Smooth muscle cell (in vitro differentiated cells): ENCODE data around the gene QKI. TPM values are rescaled to one million over a fixed set of nuclear protein-coding genes. Genes with fewer than 3 reads are reported as not detected.
"Not testable (repeated sequence)": the region's sequence is repeated elsewhere in the genome, so short reads cannot be mapped to it uniquely, and the experiment has no call there.

Experiments used
- DNase-seq: peaks from one replicate; lab custom pipeline; 2025; ENCODE audit not compliant: unreplicated experiment; lab: John Stamatoyannopoulos, UW
- H2AFZ ChIP-seq: fragments of 200-600 bp; sonication (generic); 2 replicates; pipeline ENCODE4 v1.6.0; 2016; ENCODE audit warnings: antibody characterized with exemption, low read depth, mild to moderate bottlenecking
- H3F3A ChIP-seq: fragments of 200-600 bp; sonication (generic); 2 replicates; pipeline ENCODE4 v1.6.0; 2017; ENCODE audit warnings: antibody characterized with exemption, low read depth
- H3K27ac ChIP-seq: fragments of 200-600 bp; sonication (generic); 2 replicates; pipeline ENCODE4 v1.5.1; 2016; ENCODE audit warnings: low read depth, mild to moderate bottlenecking
- H3K27me3 ChIP-seq: fragments of 200-600 bp; sonication (generic); 2 replicates; pipeline ENCODE4 v1.6.1; 2016; ENCODE audit warnings: low read depth, mild to moderate bottlenecking
- H3K36me3 ChIP-seq: fragments of 200-600 bp; sonication (generic); 2 replicates; pipeline ENCODE4 v1.5.1; 2016; ENCODE audit warnings: low read depth
- H3K4me1 ChIP-seq: fragments of 200-600 bp; sonication (generic); 2 replicates; pipeline ENCODE4 v1.5.1; 2016; ENCODE audit warnings: low read depth
- H3K4me2 ChIP-seq: fragments of 200-600 bp; sonication (generic); 2 replicates; pipeline ENCODE4 v1.6.0; 2016; ENCODE audit warnings: mild to moderate bottlenecking
- H3K4me3 ChIP-seq: fragments of 200-600 bp; sonication (generic); 2 replicates; pipeline ENCODE4 v1.5.1; 2016; ENCODE audit warnings: mild to moderate bottlenecking
- H3K79me2 ChIP-seq: fragments of 200-600 bp; sonication (generic); 2 replicates; pipeline ENCODE4 v1.6.0; 2016; ENCODE audit warnings: low read depth, mild to moderate bottlenecking
- H3K9ac ChIP-seq: fragments of 200-600 bp; sonication (generic); 2 replicates; pipeline ENCODE4 v1.6.0; 2016; ENCODE audit warnings: low read depth
- H3K9me3 ChIP-seq: fragments of 200-600 bp; sonication (generic); replicated peaks from 2 replicates; pipeline ENCODE4 v1.5.1; 2016; ENCODE audit warnings: low read depth
- H4K20me1 ChIP-seq: fragments of 200-600 bp; sonication (generic); 2 replicates; pipeline ENCODE4 v1.6.0; 2016; ENCODE audit warnings: low read depth
- CTCF ChIP-seq: fragments of 200-600 bp; sonication (generic); IDR thresholded peaks from 2 replicates; pipeline ENCODE4 v1.5.1; 2017; ENCODE audit warnings: borderline replicate concordance, mild to moderate bottlenecking, antibody characterized with exemption; ENCODE audit not compliant: insufficient read depth, poor library complexity, severe bottlenecking
- WGBS: methylation state at CpG from one replicate; pipeline ENCODE4 v1.1.7; 2016; ENCODE audit warnings: low lambda C conversion rate; 5-methylcytosine and 5-hydroxymethylcytosine counted together
- polyA plus RNA-seq: library from polyadenylated mRNA; unstranded; fragments of >200 nt; fragmentation: Nextera tagmentation; extraction: Ambion mirVana; gene quantifications from 2 replicates; pipeline ENCODE4 v1.2.1, GENCODE V29; 2016
- total RNA-seq: library from RNA; depleted of rRNA; stranded (reverse); fragments of >200 nt; gene quantifications from 2 replicates; pipeline ENCODE4 v1.2.3, GENCODE V29; 2014

QKI gene
- total and polyA plus RNA-seq, 2 experiments from 2014 or later: 65.1 to 162 TPM

GRCh38 chr6:163383912-163384311 is 30.6 kb upstream of the QKI start:
- no peak for TF ChIP-seq CTCF
- DNase-seq: no peak
- H3K4me1 ChIP-seq: no peaks in the 10 kb centered on the region
- no peaks in the 10 kb centered on the region for H3K36me3 ChIP-seq
- no peaks in the 10 kb centered on the region for H3K79me2 ChIP-seq
- no peak overlapping the region for H3K27ac ChIP-seq
- H3K4me2 ChIP-seq: no peak overlapping the region
- no peak overlapping the region for H3K9ac ChIP-seq
- H2AFZ ChIP-seq: no peak overlapping the region
- no peaks in the 10 kb centered on the region for H3K27me3 ChIP-seq
- no peaks in the 10 kb centered on the region for H3F3A ChIP-seq
- no peak overlapping the region for H3K4me3 ChIP-seq
- WGBS: 78% methylated on average over 5 of the region's 5 CpGs
- H3K9me3 ChIP-seq: no peaks in the 10 kb centered on the region
- H4K20me1 ChIP-seq: no peaks in the 10 kb centered on the region

- H3K79me2 ChIP-seq: no peaks in the 10 kb centered on the region
- H4K20me1 ChIP-seq: no peaks in the 10 kb centered on the region
- H2AFZ ChIP-seq: no peak overlapping the region
- H3K36me3 ChIP-seq: no peaks in the 10 kb centered on the region
- H3F3A ChIP-seq: no peaks in the 10 kb centered on the region
- no peak overlapping the region for H3K4me2 ChIP-seq
- no peaks in the 10 kb centered on the region for H3K9me3 ChIP-seq
- H3K27ac ChIP-seq: no peak overlapping the region
- no peak for DNase-seq
- H3K4me1 ChIP-seq: no peaks in the 10 kb centered on the region
- WGBS: 90% methylated on average over 2 of the region's 2 CpGs
- H3K9ac ChIP-seq: no peak overlapping the region
- TF ChIP-seq CTCF: no peak
- H3K27me3 ChIP-seq: no peaks in the 10 kb centered on the region
- H3K4me3 ChIP-seq: no peak overlapping the region
Measured at GRCh38 chr6:163384510-163384909, 30.0 kb upstream of the QKI start.

- H3K27me3 ChIP-seq, H3K36me3 ChIP-seq, H3K4me3 ChIP-seq, H3K4me1 ChIP-seq, H3K79me2 ChIP-seq, H4K20me1 ChIP-seq, H3K4me2 ChIP-seq, DNase-seq, H3K9ac ChIP-seq, H3K9me3 ChIP-seq, H3F3A ChIP-seq, H2AFZ ChIP-seq, H3K27ac ChIP-seq: not testable (repeated sequence)
- 97% methylated on average over 13 of the region's 13 CpGs for WGBS
Measured at GRCh38 chr6:163385503-163385902, 29.0 kb upstream of the QKI start.

GRCh38 chr6:163386329-163386908 is 28.1 kb upstream of the QKI start:
- H3K4me2 ChIP-seq: no peak overlapping the region
- no peak for DNase-seq
- no peaks in the 10 kb centered on the region for H3K9me3 ChIP-seq
- no peaks in the 10 kb centered on the region for H4K20me1 ChIP-seq
- H3K4me1 ChIP-seq: no peaks in the 10 kb centered on the region
- H3F3A ChIP-seq: no peaks in the 10 kb centered on the region
- H3K79me2 ChIP-seq: no peaks in the 10 kb centered on the region
- H3K4me3 ChIP-seq: no peak overlapping the region
- no peaks in the 10 kb centered on the region for H3K27me3 ChIP-seq
- no peak for TF ChIP-seq CTCF
- H3K9ac ChIP-seq: no peak overlapping the region
- H2AFZ ChIP-seq: peak overlapping the region; percentile 24
- no peaks in the 10 kb centered on the region for H3K36me3 ChIP-seq
- no peak overlapping the region for H3K27ac ChIP-seq
- 68% methylated on average over 8 of the region's 8 CpGs for WGBS
